Right cardiac atrium (tissue), 5 donors: ENCODE results near the gene QRICH1. TPM values are rescaled to one million over a fixed set of nuclear protein-coding genes. Genes with fewer than 3 reads are reported as not detected.

ENCODE experiments used
- ATAC-seq, 2 donors: fragments of 200-7000 bp; cut with Tn5 transposase; one replicate each; pipeline versions ENCODE4 v1.8.0 to v1.9.1; 2020; ENCODE audit warnings: moderate library complexity in 2 of 2, mild to moderate bottlenecking in 1 of 2
- DNase-seq, 3 donors: peaks; one replicate each; pipeline ENCODE4 v3.0.0-alpha.2; 2020
- H3K27ac ChIP-seq: one replicate; pipeline ENCODE4 v1.5.1; 2013; ENCODE audit warnings: mild to moderate bottlenecking, low read length, control low read depth, moderate library complexity
- H3K27me3 ChIP-seq: one replicate; pipeline ENCODE4 v1.6.1; 2013; ENCODE audit not compliant: control insufficient read depth, insufficient read depth
- H3K4me1 ChIP-seq: one replicate; pipeline ENCODE4 v1.6.1; 2013; ENCODE audit warnings: low read length; ENCODE audit not compliant: control insufficient read depth, insufficient read depth
- H3K4me3 ChIP-seq: one replicate; pipeline ENCODE4 v1.5.1; 2013; ENCODE audit warnings: low read length, control low read depth
- H3K9me3 ChIP-seq: one replicate; pipeline ENCODE4 v1.6.1; 2013; ENCODE audit warnings: low read length; ENCODE audit not compliant: control insufficient read depth
- WGBS: extraction: QIAGEN DNeasy Blood & Tissue Kit; methylation state at CpG from one replicate; pipeline ENCODE4 v1.1.7; 2013; 5-methylcytosine and 5-hydroxymethylcytosine counted together
- intact Hi-C, 4 donors: fragments of 100-400 bp; cut with DNase I; formaldehyde crosslinking; loops; one replicate each; pipeline versions ENCODE4 v1.11.0 to v1.14.0; 2022 to 2023
- polyA plus RNA-seq: library from polyadenylated mRNA; stranded (reverse); fragments of 200-250 nt; gene quantifications from one replicate; pipeline ENCODE4 v1.2.3, GENCODE V29; 2013
- total RNA-seq, 4 donors: library from RNA; stranded (reverse); fragmentation: NEBNext Ultra II Directional; extraction: Animal tissue kit (Norgen Biotek cat#: 25700); gene quantifications; one replicate each; pipeline ENCODE4 v1.2.1, GENCODE V29; 2021
- donor health status: healthy with polysubstance abuse.
- donor health status: DM: no; HTN: yes; CAD: no.
- donor health status: DM: no; HTN: no; CAD: no.
- donor health status: DM: no; HTN: yes; CAD: no; lungs with severe emphysema.
- donor health status: DM: yes; HTN: yes; CAD: no.

QRICH1 gene
- total and polyA plus RNA-seq, 5 donors = 23.3 to 74.7 (median 65.0) TPM

GRCh38 chr3:49021813-49022687, 71.8 kb downstream of the QRICH1 start, which contains the start of gene NDUFAF3:
NDUFAF3 (plus strand) TSS chr3:49022121; CDS start chr3:49022145, 24 bp downstream.
- intact Hi-C loops = no loop called here
- no peaks in the 10 kb centered on the region for H3K27me3 ChIP-seq
- peak; percentile 86 to 89 for ATAC-seq
- H3K4me1 ChIP-seq = peaks cover 8% of the 10 kb centered on the region
- peak within 1 kb of the TSS; percentile 56 for H3K4me3 ChIP-seq
- no peaks in the 10 kb centered on the region for H3K9me3 ChIP-seq
- H3K27ac ChIP-seq = peak within 1 kb of the TSS; percentile 90
- DNase-seq = peak; percentile 93 to 98 (median 97)
- WGBS = under 1% methylated on average over 83 of the region's 83 CpGs

GRCh38 chr3:49021213-49021812, 72.6 kb downstream of the QRICH1 start:
- H3K27me3 ChIP-seq = no peaks in the 10 kb centered on the region
- under 1% methylated on average over 60 of the region's 60 CpGs for WGBS
- H3K9me3 ChIP-seq = no peaks in the 10 kb centered on the region
- H3K4me1 ChIP-seq = peaks cover 8% of the 10 kb centered on the region
- ATAC-seq = peak; percentile 88 to 89
- intact Hi-C loops = no loop called here
- DNase-seq = peak; percentile 100
- H3K4me3 ChIP-seq = peak overlapping the region; percentile 56
- peak overlapping the region; percentile 90 for H3K27ac ChIP-seq

- H3K9me3 ChIP-seq = no peaks in the 10 kb centered on the region
- 1% methylated on average over 51 of the region's 51 CpGs for WGBS
- ATAC-seq (peak; percentile 0 to 3), DNase-seq (peak in 2 of 3 donors; percentile 64 to 86)
- H3K27me3 ChIP-seq = no peaks in the 10 kb centered on the region
- H3K4me3 ChIP-seq = peak overlapping the region; percentile 52
- H3K27ac ChIP-seq = peak overlapping the region; percentile 82
- intact Hi-C loops = no loop called here
- peaks cover 8% of the 10 kb centered on the region for H3K4me1 ChIP-seq
These were observed 73.3 kb downstream of the QRICH1 start for GRCh38 chr3:49020330-49021212.

GRCh38 chr3:49019941-49020329, 73.9 kb downstream of the QRICH1 start:
- intact Hi-C loops = no loop called here
- peaks cover 8% of the 10 kb centered on the region for H3K4me1 ChIP-seq
- no peak for ATAC-seq
- 47% methylated on average over 12 of the region's 12 CpGs for WGBS
- no peaks in the 10 kb centered on the region for H3K27me3 ChIP-seq
- DNase-seq = peak in 1 of 3 donors; percentile 43
- no peaks in the 10 kb centered on the region for H3K9me3 ChIP-seq
- H3K27ac ChIP-seq = peak overlapping the region; percentile 1
- no peak overlapping the region for H3K4me3 ChIP-seq

- Histone ChIP-seq H3K9me3 (no peaks in the 10 kb centered on the region), H3K27me3 (no peaks in the 10 kb centered on the region), H3K27ac (peak overlapping the region; percentile 1), H3K4me1 (peaks cover 8% of the 10 kb centered on the region), H3K4me3 (peak overlapping the region; percentile 64)
- intact Hi-C loops = no loop called here
- no peak for DNase-seq
- 3% methylated on average over 18 of the region's 18 CpGs for WGBS
- ATAC-seq = no peak
These were observed 75.2 kb downstream of the QRICH1 start for GRCh38 chr3:49018707-49019006.

GRCh38 chr3:49017971-49018706, 75.7 kb downstream of the QRICH1 start, which contains the start of gene DALRD3:
DALRD3 (minus strand) TSS chr3:49018580; CDS start chr3:49018564, 16 bp downstream.
- H3K4me1 ChIP-seq = peaks cover 8% of the 10 kb centered on the region
- intact Hi-C loops = no loop called here
- ATAC-seq (peak; percentile 4 to 6), DNase-seq (peak; percentile 74 to 89 (median 87))
- H3K27me3 ChIP-seq = no peaks in the 10 kb centered on the region
- under 1% methylated on average over 85 of the region's 85 CpGs for WGBS
- peak within 1 kb of the TSS; percentile 64 for H3K4me3 ChIP-seq
- peak within 1 kb of the TSS; percentile 1 for H3K27ac ChIP-seq
- no peaks in the 10 kb centered on the region for H3K9me3 ChIP-seq

GRCh38 chr3:49017229-49017970, 76.5 kb downstream of the QRICH1 start:
- Histone ChIP-seq H3K27ac (no peak overlapping the region), H3K27me3 (no peaks in the 10 kb centered on the region), H3K9me3 (no peaks in the 10 kb centered on the region), H3K4me1 (peaks cover 8% of the 10 kb centered on the region), H3K4me3 (peak overlapping the region; percentile 64)
- ATAC-seq = no peak
- WGBS = 10% methylated on average over 23 of the region's 23 CpGs
- intact Hi-C loops = no loop called here
- DNase-seq = no peak

- Histone ChIP-seq H3K27me3 (no peaks in the 10 kb centered on the region), H3K4me1 (peaks cover 8% of the 10 kb centered on the region), H3K27ac (no peak overlapping the region), H3K4me3 (no peak overlapping the region), H3K9me3 (no peaks in the 10 kb centered on the region)
- peak in 1 of 3 donors; percentile 16 for DNase-seq
- no peak for ATAC-seq
- 90% methylated on average over 6 of the region's 6 CpGs for WGBS
- intact Hi-C loops = no loop called here
These were observed 77.2 kb downstream of the QRICH1 start for GRCh38 chr3:49016414-49017228.

- WGBS = 74% methylated on average over 6 of the region's 6 CpGs
- Histone ChIP-seq H3K27me3 (no peaks in the 10 kb centered on the region), H3K27ac (no peak overlapping the region), H3K4me1 (peaks cover 8% of the 10 kb centered on the region), H3K4me3 (no peak overlapping the region), H3K9me3 (no peaks in the 10 kb centered on the region)
- intact Hi-C loops = no loop called here
- DNase-seq (peak in 1 of 3 donors; percentile 22), ATAC-seq (no peak)
These were observed 78.1 kb downstream of the QRICH1 start for GRCh38 chr3:49015765-49016164.
